Cortex of kidney (tissue), 1 donor: ENCODE measurements around the gene CNPY4.

ENCODE experiments used
- DNase-seq: peaks from one replicate; lab custom pipeline; 2025; lab: John Stamatoyannopoulos, UW

The CNPY4 gene, protein sequence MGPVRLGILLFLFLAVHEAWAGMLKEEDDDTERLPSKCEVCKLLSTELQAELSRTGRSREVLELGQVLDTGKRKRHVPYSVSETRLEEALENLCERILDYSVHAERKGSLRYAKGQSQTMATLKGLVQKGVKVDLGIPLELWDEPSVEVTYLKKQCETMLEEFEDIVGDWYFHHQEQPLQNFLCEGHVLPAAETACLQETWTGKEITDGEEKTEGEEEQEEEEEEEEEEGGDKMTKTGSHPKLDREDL

GRCh38 chr7:100119072-100119969, at the start of gene CNPY4, which contains the start of gene TAF6:
Gene CNPY4 (plus strand): TSS chr7:100119634. CDS start chr7:100119745, 111 bp downstream.
Gene TAF6 (minus strand): TSS chr7:100119358. CDS start chr7:100114209, 5,149 bp downstream.
- no peak for DNase-seq

- DNase-seq = no peak
Observed at GRCh38 chr7:100069991-100070390, 49.4 kb upstream of the CNPY4 start.

GRCh38 chr7:100071018-100071723, 48.3 kb upstream of the CNPY4 start:
- DNase-seq = no peak

DNA sequence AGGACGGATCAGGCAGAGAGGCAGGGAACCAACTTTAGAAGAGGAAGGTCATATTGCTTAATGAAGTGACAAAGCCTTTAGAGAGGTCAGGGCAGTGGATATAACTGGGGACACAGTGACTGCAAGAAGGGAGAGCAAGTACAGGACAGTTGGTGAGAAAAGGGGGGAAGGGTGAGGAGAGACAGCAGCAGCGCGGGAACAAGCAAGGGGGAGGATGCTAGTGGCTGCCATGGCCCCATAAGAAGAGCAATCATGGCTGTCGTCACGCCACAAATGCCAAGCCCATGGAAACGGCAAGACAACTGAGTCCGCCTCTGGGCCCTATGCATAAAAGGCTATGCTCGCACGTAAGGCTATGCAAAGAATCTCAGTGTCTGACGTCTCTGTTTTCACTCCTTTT, 47.0 kb upstream of the CNPY4 start:
- DNase-seq = no peak

DNA sequence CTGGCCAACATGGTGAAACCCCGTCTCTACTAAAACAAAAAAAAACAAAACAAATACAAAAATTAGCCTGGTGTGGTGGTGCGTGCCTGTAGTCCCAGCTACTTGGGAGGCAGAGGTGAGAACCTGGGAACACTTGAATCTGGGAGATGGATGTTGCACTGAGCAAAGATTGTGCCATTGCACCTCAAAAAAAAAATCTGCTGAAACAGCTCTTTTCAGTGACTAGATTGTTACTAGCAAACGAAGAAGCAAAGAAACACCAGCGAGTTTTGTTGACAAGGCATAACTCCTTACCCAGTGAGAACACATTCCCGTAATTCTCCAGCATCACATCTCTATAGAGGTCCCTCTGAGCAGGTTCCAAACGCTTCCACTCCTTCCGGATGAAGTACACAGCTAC, 44.6 kb upstream of the CNPY4 start:
- no peak for DNase-seq

DNA sequence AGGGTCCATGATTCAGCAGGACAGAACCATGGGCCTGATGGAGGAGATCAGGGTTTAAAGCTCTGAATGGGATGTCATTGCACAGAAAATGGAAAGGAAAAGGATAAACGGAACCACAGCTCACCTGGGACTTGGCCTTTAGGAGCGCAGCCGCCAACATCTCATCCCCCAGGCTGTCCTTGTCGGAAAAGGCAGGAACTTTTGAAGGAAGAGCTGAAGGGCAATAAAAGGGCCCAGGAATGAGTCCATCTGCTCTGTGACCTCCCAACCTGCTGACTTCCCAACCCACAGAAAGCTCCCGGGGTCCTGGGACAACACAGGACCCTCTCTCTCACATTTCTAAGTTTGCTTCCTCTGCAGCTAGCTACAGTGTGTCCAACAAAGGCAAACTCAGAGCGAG, 44.0 kb upstream of the CNPY4 start:
- DNase-seq = no peak

DNA sequence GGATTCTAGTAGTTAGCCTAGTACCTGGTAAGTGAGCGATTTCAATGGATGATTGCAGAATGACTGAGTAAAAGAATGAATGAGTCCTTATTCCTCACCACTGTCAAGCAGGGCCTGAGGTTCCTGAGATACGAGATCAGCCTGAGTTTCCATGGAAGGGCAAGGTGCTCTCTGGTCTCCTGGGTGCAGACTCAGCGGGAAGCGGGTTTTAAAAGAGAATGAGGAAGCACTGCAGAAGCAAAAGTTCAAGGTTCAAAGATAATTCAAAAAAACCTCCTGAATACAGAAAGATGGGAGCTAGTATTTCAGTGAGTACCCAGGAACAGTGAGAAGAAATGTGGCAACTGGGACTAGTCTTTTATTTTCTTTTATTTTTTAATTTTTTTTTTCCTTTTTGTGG, 42.2 kb upstream of the CNPY4 start:
- no peak for DNase-seq

DNA sequence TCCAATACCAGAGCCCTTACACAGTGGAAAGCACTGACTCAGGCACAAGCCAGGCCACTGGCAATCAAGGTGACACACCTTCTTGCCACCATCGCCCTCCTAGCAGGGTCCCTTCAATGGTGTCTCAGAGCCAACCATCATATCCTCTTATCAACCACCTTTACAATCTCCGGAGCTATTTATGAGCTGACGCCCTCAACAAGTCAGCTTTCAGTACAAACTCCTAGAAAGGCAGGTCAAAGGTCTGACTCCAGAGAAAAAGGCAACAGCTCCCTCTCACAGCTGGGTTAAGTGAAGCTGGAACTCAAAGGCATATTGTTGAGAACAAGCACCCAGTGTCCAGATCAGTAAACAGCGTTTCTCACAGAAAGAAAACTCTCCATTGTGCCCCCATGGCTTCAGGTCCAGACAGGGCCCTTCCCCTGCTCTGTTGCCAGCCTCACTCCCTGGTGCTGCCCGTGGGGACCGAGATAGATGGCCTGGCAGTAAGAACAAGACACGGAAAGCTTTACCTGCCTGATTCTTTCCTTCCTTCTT, 40.3 kb upstream of the CNPY4 start:
- DNase-seq = no peak

DNA sequence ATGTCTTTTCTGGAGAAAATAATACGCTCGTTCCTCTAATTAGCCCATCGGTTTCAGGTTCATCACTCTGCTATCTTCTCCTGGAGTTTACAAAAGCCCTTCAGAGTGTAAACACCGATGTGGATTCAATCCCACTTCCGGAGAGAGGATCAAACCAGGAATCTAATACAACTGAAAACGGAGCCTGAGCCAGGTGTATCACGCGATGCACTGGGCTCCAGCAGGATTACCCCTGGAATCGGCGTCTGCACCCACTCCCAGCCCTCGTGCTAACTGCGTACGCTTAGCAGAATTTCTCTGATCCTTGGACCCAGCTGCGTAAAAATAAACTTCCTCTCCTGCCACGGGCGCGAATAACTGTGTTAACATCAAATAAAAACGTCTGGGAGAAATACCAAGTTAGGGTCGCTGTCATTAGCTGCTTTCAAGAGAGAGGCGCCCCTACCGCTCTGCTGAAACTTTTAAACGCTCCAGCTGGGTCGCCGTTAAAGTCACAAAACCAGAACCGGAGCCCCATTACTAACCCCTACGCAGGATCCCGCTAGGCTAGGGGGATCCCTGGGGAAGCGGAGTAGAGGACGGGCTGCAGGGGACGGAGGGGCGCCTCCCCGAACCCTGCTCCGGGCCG, 38.4 kb upstream of the CNPY4 start:
- DNase-seq = no peak

GRCh38 chr7:100081535-100082102, 37.8 kb upstream of the CNPY4 start, which contains the start of gene ZNF3:
Gene ZNF3 (minus strand): TSS chr7:100081723. CDS start chr7:100077357, 4,366 bp downstream.
- DNase-seq = peak; percentile 40

DNA sequence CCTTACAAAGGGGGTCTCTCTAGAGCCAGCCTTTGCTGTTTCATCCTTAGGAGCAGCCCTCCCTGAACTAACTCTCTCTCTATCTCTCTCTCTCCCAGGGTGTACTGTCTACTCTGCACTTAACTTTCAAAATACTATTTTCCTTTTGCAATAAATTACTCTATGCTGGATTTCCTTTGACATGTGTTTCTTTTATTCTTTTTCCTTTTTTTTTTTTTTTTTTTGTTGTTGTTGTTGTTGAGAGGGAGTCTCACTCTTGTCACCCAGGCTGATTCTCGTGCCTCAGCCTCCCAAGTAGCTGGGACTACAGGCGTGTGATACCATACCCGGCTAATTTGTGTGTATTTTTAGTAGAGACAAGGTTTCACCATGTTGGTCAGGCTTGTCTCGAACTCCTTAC, 36.5 kb upstream of the CNPY4 start:
- DNase-seq = no peak

DNA sequence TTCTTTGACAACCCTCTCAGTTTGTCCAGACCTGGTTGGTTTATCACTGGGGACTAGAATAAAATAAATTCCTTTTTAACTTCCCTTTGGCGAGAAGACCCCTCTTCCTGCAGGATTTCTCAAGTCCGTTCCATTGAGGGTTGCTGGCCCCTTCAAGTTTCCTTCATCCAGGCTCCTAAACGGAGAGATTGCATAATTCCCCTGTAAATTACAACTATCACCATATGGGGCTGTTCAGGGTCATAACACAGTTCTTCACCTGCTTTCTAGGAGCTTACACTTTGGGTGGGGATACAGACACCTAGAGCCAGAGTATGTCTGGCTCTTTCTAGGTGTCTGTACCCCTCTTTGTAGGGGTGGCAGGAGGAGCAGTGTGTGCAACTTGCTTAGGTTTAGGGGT, 33.9 kb upstream of the CNPY4 start:
- DNase-seq = no peak

DNA sequence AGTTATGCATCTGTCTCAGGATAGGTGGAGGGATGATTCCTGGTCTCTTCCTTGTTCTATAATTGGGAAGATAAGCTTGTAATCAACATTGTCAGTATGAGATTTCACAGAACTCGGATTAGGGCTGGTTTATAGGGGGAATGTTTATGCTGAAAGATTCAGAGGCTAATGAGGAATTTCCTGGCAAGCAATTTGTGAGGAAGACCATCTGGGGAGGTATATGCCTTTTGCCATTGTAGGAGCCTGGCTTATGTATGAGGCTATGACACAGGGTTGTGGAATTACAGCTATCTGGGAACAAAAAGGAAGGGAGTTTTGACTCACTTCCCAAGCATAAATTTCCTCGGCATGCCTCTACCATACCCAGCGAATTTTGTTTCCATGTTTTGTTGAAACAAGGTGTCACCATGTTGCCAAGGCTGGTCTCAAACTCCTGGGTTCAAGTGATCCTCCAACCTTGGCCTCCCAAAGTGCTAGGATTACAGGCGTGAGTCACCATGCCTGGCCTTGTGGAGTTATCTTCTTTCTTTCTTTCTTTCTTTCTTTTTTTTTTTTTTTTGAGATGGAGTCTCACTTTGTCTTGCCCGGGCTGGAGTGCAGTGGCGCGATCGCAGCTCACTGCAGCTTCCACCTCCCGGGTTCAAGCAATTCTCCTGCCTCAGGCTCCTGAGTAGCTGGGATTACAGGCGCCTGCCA, 32.2 kb upstream of the CNPY4 start:
- DNase-seq = no peak

DNA sequence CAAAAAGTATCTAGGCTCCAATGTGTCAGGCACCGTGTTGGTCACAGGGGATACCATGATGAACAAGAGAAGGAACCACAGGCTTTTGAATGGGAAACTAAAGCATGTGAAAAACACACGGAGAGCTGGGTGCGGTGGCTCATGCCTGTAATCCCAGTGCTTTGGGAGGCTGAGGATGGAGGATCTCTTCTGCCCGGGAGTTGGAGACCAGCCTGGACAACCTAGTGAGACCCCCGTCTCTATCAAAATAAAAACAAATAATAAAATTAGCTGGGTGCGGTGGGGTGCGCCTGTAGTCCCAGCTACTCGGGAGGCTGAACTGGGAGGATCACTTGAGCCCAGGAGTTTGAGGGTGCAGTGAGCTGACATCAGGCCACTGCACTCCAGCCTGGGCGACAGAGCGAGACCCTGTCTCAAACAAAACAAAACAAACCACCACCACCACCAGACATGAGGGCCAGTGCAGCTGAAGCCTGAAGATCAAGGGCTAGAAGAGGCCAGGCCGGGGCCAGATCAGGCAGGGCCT, 31.3 kb upstream of the CNPY4 start:
- no peak for DNase-seq

GRCh38 chr7:100088621-100089457, 30.6 kb upstream of the CNPY4 start, which contains the start of gene COPS6:
Gene COPS6 (plus strand): TSS chr7:100088969. CDS start chr7:100088991, 22 bp downstream.
- DNase-seq = peak; percentile 48

DNA sequence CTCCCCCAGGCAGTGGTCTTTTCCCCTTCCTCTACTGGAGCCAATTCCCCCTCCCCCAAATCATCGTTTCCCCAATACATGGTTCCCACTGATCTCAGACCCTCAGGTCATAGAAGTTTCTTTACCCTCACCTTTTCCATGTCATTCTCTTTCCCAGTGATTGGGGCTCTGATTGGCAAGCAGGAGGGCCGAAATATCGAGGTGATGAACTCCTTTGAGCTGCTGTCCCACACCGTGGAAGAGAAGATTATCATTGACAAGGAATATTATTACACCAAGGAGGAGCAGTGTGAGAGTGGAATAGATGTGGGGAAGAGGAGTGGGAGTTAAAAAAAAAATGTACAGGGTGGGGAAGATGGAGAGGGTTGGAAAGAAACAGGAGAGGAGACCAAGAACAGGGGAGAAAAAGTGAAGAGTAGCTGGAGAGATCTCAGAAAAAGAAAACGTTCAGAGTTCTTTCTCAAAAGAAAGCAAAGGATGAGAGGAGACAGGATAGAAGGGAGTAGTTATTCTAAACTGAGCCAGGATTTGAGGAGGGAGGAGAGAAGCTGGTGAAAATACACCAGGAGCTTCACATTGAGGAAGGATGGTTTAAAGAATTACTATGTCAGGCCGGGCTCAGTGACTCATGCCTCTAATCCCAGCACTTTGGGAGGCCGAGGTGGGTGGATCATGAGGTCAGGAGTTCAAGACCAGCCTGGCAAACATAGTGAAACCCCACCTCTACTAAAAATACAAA, 29.8 kb upstream of the CNPY4 start:
- DNase-seq = no peak

DNA sequence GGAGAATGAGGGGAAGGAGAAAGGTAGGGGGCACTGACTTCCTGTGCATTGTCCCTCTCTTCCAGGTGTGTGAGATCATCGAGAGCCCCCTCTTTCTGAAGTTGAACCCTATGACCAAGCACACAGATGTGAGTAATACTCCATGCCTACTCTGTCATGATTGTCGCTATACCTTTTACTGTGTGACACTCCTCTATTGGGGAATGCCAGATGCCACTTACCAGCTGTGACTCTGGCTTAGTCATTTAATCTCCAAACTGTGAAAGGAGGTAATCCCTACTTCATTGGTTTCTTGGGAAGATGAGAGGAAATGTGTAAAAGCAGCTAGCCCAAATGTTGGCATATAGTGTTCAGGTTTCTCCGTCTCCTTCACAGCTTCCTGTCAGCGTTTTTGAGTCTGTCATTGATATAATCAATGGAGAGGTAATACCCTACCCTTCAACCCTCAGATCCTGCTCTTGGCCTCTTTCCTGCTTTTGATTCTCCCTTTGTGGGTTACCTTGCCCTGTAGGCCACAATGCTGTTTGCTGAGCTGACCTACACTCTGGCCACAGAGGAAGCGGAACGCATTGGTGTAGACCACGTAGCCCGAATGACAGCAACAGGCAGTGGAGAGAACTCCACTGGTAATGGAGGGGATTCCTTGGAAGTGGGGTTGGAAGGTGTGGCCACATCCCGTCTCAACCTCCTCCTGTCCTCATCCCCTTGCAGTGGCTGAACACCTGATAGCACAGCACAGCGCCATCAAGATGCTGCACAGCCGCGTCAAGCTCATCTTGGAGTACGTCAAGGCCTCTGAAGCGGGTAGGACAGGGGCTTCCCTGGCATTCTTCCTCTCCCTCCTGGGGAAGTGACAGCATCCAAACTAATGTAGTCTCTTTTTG, 28.7 kb upstream of the CNPY4 start:
- no peak for DNase-seq
